ENCODE data around the gene LRBA.

DNA sequence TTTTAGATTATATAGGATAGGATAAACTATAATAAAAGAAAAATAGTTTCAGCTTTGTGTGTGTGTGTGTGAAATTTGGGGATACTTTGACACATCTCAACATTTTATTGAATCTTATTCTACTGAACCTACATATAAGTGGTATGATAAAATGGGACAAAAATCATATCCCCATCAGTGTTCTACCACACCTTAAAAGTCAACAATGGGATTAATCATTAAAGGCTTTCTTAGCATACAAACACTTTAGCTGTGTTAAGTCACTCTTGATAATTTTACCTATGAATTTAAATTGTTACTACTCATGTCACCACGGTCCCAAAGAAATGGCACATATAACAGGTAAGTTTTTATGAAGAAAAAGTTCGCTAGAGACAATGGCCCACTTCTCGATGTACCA is 37.7 kb upstream of the LRBA start:
- TF ChIP-seq, protein P1, sequence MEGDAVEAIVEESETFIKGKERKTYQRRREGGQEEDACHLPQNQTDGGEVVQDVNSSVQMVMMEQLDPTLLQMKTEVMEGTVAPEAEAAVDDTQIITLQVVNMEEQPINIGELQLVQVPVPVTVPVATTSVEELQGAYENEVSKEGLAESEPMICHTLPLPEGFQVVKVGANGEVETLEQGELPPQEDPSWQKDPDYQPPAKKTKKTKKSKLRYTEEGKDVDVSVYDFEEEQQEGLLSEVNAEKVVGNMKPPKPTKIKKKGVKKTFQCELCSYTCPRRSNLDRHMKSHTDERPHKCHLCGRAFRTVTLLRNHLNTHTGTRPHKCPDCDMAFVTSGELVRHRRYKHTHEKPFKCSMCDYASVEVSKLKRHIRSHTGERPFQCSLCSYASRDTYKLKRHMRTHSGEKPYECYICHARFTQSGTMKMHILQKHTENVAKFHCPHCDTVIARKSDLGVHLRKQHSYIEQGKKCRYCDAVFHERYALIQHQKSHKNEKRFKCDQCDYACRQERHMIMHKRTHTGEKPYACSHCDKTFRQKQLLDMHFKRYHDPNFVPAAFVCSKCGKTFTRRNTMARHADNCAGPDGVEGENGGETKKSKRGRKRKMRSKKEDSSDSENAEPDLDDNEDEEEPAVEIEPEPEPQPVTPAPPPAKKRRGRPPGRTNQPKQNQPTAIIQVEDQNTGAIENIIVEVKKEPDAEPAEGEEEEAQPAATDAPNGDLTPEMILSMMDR (IDR thresholded peaks at IDR 0.05; ENCODE audit: low read length), result no peak
- TF ChIP-seq EZH2 (IDR thresholded peaks at IDR 0.05; ENCODE audit: borderline replicate concordance, low read length), result no peak

All from OCI-LY1 (cell line).